ENCODE data around the gene PTGIS.

The PTGIS gene

DNA sequence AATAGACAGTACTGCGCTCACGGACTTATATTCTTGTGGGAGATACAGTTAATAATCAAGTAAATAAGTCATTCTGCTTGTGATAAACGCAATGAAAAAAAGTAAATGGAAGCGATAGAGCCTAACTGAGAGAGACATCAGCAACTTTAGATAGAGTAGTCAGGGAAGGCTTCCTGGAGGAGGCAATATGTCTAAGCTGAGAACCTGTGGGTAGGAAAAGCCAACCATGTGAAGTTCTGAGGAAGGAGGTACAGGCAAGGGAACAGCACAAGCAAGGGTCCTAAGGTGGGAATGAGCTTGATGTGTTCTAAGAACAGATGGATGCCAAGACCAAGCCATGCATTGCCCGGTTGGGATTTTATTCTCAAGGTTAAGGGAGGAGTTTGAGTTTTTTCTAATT, 78.2 kb downstream of the PTGIS start:
- no peak for DNase-seq

- no peak for DNase-seq
Observed at GRCh38 chr20:49486064-49486463, 81.9 kb downstream of the PTGIS start.

DNA sequence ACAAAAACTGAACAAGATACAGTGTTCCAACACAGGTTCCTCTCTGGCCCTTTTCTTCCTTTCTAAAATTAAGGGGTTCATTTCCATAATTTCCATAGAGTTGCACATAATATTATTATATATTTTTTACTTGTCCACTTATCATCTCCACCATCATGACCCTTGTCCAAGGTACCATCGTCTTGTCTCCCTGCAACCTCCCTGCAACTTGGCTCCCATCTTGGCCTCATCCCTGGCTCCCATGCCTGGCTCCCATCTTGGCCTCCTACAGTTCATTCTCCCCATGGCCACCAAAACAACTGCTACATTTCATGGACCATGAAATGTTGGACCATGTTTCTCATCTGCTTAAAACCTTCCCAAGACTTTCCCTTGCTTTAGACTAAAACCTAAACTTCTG, 82.4 kb downstream of the PTGIS start:
- DNase-seq: no peak

- DNase-seq: peak; percentile 77 to 79
Observed at GRCh38 chr20:49484180-49485140, 83.5 kb downstream of the PTGIS start.

DNA sequence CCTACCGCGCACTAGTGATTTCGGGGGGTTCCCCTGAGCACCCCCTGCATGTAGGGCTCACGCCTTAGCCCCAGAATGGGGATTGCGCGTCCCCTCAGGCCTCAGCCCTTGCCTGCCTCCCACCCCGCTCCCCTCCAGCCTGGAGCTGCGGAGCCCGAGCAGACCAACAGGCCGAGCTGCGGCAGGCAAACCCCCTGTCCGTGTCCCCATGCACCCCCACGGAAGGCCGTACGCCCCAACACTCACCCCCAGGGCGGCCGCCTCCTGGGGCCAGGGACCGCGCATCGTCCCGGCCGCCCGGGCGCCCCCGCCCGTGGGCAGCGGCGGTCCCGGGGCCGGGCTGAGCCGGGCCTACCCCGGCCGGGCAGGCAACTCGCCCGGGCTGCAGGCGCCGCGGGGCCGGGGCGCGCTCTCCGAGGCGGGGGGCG, 84.2 kb downstream of the PTGIS start:
- DNase-seq: no peak

DNA sequence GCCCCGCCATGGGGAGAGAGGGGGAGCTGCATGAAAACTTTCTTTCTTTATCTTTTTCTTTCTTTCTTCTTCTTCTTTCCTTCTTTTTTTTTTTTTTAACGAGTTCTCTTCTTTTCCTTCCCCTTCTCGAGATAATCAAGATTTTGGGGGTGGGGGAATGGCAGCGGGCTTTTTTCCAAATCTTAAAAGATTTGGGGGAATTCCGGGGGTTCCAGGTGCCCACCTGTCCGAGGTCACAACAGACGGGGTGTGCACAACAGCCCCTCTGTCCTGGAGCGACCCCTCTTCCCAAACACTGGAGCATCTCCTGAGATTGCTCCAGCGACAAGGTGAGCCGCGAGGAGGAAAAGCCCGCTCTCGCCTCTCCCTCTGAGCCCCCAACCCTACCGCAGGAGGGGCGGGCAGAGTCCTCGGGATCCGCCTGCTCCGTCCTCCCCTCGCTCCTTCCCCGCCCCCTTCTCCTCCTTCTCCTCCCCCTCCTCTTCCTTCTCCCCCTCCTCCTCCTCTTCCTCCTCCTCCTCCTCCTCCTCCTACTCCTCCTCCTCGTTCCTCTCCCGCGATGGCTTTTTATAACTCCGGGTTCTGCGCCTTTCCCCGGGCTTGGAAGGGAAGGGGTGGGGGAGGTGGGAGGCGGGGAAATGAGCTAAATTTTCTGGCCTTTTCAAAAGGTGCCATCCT, 84.8 kb downstream of the PTGIS start:
- no peak for DNase-seq

GRCh38 chr20:49482621-49483017, 85.3 kb downstream of the PTGIS start, which contains the start of gene KCNB1:
TSS of gene KCNB1 (minus strand) at chr20:49482668. CDS start at chr20:49482480, 188 bp downstream.
- no peak for DNase-seq

GRCh38 chr20:49482173-49482572, 85.8 kb downstream of the PTGIS start:
- DNase-seq: no peak

DNA sequence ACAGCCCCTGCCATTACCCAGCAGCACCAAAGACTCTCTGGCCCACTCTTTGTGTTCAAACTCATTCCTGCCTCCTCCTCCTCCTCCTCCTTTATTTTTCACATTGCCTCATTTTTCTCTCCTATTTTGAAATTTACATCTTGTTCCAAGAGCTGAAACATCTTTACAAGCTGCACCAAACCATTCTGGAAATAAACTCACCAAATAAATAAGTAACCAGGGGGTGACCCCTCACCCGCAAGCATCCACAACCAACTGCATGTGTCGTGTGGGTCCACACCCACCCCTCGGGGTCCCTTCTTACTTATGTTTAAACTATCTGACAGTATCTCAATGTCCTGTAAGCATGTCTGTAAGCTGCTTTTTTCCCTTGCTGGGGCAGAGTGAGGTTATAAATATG, 86.8 kb downstream of the PTGIS start:
- no peak for DNase-seq

- no peak for DNase-seq
Observed at GRCh38 chr20:49480236-49480635, 87.7 kb downstream of the PTGIS start.

DNA sequence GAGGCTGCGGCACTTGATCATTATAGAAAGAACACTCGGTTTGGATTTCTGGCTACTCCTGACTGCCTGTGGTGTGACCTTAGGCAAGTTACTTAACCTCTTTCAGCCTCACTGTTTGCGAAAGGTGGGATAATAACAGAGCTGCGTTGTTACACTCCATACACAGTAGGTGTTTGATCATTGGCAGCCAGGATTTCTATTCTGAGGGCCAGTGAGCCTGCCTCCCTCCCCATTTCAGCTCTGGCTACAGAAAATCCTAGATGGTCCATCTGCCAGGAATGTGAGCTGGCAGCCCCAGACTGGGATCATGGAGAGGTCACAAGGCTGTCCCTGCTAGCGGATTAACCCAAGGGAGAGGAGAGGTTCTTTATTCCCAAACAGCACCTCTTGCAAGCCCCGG, 88.2 kb downstream of the PTGIS start:
- no peak for DNase-seq

DNA sequence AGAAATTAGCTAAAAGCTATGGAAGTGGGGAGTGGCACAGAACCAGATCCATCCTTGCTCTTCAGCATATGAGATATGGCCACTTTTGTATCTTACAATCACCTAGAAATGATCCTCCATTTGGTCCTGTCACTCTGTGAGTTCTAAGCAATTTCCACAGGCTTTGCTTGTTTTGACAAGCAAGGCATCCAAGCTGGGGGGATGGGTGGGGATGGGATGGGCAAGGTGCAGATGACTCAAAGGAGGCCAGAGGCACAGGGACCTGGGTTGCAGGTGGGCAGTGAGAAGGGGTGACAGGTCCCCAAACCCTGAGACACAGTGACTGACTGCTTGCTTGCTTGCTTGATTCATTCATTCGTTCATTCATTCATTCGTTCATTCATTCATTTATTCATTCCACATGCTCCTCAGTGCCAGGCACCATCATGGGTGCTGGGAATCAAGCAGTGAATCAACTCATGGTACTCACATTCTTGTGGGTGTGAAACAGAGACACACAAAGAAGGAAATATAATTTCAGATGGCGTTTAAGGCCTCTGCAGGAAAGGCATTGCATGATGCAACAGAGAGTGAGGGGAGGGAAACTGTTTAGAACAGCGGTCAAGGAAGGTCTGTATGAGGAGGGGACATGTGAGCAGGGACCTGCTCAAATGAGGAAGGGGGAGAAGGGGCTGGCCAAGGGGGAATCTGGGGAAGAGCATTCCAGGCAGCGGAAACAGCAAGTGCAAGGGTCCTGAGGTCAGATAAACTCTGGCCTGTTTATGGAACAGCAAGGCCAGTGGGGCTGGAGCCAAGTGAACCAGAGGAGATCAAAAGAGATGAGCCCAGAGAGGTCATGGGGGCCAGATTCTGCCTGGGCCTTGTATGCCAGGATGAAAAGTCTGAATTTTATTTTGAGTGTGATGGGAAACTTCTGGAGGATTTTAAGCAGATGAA, 88.9 kb downstream of the PTGIS start:
- no peak for DNase-seq

DNA sequence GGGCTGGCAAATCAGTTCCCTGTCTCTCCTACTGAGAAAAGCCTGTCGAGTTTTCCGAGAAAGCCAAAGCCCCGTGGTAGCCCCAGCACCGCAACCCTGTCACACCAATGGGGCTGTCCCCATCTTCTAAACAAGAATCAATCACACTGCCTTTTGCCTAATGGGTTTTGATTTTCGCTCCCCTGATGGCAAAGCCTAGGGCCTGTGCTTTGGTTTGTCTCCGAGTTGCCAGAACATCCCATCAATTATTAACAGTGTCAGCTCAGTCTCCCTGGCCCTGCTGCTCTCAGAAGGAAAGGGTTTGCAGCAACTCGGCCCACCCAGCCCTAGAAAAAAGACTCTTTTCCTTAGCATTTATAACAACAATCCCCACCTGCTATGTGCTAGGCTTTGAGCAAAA, 89.7 kb downstream of the PTGIS start:
- no peak for DNase-seq

DNA sequence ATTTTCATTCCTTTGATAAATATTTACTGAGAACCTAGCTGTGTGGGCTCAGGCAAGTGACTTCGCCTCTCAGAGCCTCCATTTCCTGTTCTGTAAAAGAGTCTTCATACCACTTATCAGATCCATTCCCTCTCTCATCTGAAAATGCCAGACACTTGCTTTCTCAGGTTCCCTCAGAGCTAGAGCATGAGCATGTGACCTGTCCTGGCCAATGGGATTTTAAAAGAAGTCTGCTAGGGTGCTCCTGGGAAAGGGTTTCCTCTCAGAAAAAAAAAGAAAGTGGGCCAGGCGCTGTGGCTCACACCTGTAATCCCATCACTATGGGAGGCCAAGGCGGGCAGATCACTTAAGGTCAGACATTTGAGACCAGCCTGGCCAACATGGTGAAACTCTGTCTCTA, 90.7 kb downstream of the PTGIS start:
- DNase-seq: no peak

GRCh38 chr20:49476016-49476355, 92.0 kb downstream of the PTGIS start:
- no peak for DNase-seq

GRCh38 chr20:49475292-49476015, 92.5 kb downstream of the PTGIS start:
- no peak for DNase-seq

- no peak for DNase-seq
Observed at GRCh38 chr20:49471397-49471796, 96.5 kb downstream of the PTGIS start.

- DNase-seq: no peak
Observed at GRCh38 chr20:49470922-49471321, 97.0 kb downstream of the PTGIS start.

DNA sequence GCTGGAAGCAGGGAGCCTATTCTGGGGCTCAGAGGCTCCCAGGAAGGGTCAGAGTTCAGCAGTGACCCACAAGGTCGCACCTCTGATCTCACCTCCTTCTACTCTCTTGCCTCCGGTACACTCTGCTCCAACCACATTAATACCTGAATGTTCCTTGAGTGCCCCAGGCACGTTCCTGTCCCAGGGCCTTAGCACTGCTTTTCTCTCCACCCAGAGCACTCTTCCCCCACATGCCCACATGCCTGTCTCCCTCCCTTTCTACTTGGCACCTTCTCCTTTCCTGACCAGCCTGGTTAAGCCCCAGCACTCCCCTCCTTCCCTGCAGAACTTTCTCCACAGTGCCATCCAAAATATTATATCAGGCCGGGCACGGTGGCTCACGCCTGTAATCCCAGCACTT, 98.9 kb downstream of the PTGIS start:
- DNase-seq: no peak

GRCh38 chr20:49468412-49468811, 99.5 kb downstream of the PTGIS start:
- DNase-seq: no peak

DNA sequence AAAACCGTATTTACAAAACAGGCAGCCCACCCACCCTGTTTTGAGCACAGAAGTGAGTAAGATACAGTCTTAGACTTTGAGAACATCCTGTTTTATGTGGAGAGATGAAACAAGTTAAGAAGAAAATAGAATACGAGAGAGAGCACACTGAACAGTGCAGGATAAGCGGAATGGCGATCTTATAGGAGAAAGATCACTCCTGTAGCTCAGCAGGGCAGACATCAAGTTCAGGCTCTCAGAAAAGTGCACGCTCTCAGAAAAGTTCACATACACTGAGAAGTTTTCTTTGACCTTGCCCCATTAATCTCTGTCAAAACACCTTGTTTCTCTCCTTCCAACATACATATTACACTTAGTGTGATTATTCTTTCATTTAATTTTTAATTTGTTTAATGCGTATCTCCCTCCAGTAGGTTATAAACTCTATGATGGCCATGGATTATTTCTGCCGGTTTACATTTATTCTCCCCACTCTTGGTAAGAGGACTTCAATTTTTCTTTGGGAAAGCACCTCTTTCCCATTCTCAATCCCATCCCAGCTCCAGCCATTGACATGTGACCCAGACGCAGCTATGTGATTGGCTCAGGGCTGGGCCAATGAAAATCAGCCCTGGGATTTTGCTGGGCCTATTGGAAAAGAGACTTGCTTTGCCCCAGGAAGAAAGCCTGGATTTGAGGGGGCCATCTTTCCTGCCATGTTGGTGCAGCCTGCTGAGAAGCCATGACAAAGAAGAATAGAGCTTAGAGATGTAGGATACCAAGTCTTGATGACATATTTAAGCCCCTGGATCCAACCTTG, 101.6 kb downstream of the PTGIS start:
- DNase-seq: no peak

DNA sequence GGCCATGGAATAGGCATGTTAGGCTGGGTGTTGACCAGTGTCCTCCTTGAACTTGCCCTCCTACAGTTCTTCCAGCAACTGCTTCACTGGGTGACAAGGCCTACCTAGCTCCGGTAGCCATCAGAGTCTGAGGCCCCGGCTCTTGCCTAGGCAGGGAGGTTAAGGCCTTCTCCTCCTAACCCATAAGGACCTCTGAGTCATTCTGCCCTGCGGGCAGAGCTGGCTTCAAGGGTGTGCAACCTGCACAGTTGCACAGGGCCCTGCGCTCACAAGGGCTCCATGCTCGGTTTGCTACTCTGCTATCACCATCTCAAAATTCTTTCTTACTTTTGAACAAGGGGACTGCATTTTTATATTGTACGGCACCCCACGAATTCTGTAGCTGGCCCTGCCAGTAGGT, 103.4 kb downstream of the PTGIS start:
- DNase-seq: no peak

All from NCI-H2081 (cell line).